H1 (cell line): ENCODE results near the gene ZNF385D. TPM values are rescaled to one million over a fixed set of nuclear protein-coding genes. Genes with fewer than 3 reads are reported as not detected.

Source experiments
- CTCF ChIA-PET: fragments of 300-600 bp; sonication (Branson Sonifier 250); formaldehyde crosslinking; loops from one replicate; lab custom pipeline; 2021; ENCODE audit not compliant: partially characterized antibody; lab: Charles Lee
- POLR2A ChIA-PET: fragments of 300-600 bp; sonication (Branson Sonifier 250); formaldehyde crosslinking; loops from one replicate; lab custom pipeline; 2021; ENCODE audit warnings: inconsistent platforms; ENCODE audit not compliant: partially characterized antibody; lab: Charles Lee
- DNase-seq, 2 experiments: peaks; one replicate each; pipeline versions ENCODE4 v3.0.0 to v3.0.0-alpha.2; 2010 to 2022; ENCODE audit warnings: low spot score in 2 of 2, low read depth in 1 of 2, mixed read lengths in 1 of 2
- FAIRE-seq: peaks from 2 replicates; lab custom pipeline; 2011; peaks lifted over from hg19 to GRCh38; lab: Jason Lieb, UNC
- H2AFZ ChIP-seq: 2 replicates; pipeline ENCODE4 v1.8.1; 2012; ENCODE audit warnings: low read length, inconsistent platforms
- H2AK5ac ChIP-seq: 2 replicates; pipeline ENCODE4 v1.6.1; 2013; ENCODE audit warnings: low read depth, low read length
- H2BK120ac ChIP-seq: replicated peaks from 2 replicates; pipeline ENCODE3; 2013; ENCODE audit warnings: low read depth, low read length, inconsistent platforms
- H2BK12ac ChIP-seq: 2 replicates; pipeline ENCODE4 v1.6.1; 2013; ENCODE audit warnings: low read depth, low read length
- H2BK15ac ChIP-seq: 2 replicates; pipeline ENCODE4 v1.6.1; 2013; ENCODE audit warnings: low read length
- H2BK20ac ChIP-seq: 2 replicates; pipeline ENCODE4 v1.6.1; 2013; ENCODE audit warnings: low read length
- H2BK5ac ChIP-seq: 2 replicates; pipeline ENCODE4 v1.6.1; 2013; ENCODE audit warnings: low read depth, low read length
- H3K14ac ChIP-seq: 2 replicates; pipeline ENCODE4 v1.6.1; 2013; ENCODE audit warnings: inconsistent platforms; ENCODE audit not compliant: insufficient read length
- H3K18ac ChIP-seq: 2 replicates; pipeline ENCODE4 v1.6.1; 2013; ENCODE audit warnings: low read length; ENCODE audit errors: extremely low read depth
- H3K23ac ChIP-seq: 2 replicates; pipeline ENCODE4 v1.6.1; 2013; ENCODE audit warnings: inconsistent platforms; ENCODE audit not compliant: insufficient read length
- H3K23me2 ChIP-seq: 2 replicates; pipeline ENCODE4 v1.6.1; 2013; ENCODE audit warnings: low read depth, low read length
- H3K27ac ChIP-seq: 2 replicates; pipeline ENCODE4 v1.6.1; 2011; ENCODE audit warnings: low read depth, low read length, inconsistent platforms
- H3K27me3 ChIP-seq, 4 experiments: replicated peaks in 1 of 4; 1 replicate in 1 of 4; 2 replicates in 3 of 4; pipeline versions ENCODE4 v1.6.1 to v1.8.1; 2011 to 2013; ENCODE audit warnings: low read length in 3 of 4, mild to moderate bottlenecking in 3 of 4, inconsistent platforms in 2 of 4, mixed read lengths in 2 of 4, moderate library complexity in 1 of 4; ENCODE audit not compliant: control insufficient read depth in 3 of 4, insufficient read depth in 3 of 4; ENCODE audit errors: extremely low read depth in 1 of 4
- H3K36me3 ChIP-seq, 4 experiments: 2 replicates each; pipeline versions ENCODE4 v1.6.1 to v1.8.1; 2011 to 2013; ENCODE audit warnings: mild to moderate bottlenecking in 4 of 4, low read length in 3 of 4, moderate library complexity in 2 of 4, control low read depth in 1 of 4, inconsistent platforms in 1 of 4; ENCODE audit not compliant: insufficient read depth in 4 of 4, control insufficient read depth in 2 of 4
- H3K4ac ChIP-seq: replicated peaks from 2 replicates; pipeline ENCODE3; 2013; ENCODE audit warnings: low read length, low read depth, mixed read lengths, inconsistent platforms; ENCODE audit not compliant: insufficient read length
- H3K4me1 ChIP-seq, 4 experiments: replicated peaks in 1 of 4; 1 replicate in 1 of 4; 2 replicates in 3 of 4; pipeline versions ENCODE4 v1.6.1 to v1.8.1; 2011 to 2013; ENCODE audit warnings: low read length in 3 of 4, inconsistent platforms in 2 of 4, mixed read lengths in 1 of 4; ENCODE audit not compliant: insufficient read depth in 4 of 4, control insufficient read depth in 3 of 4
- H3K4me2 ChIP-seq, 2 experiments: 2 replicates each; pipeline versions ENCODE4 v1.6.1 to v1.8.1; 2011 to 2013; ENCODE audit warnings: low read depth in 2 of 2, low read length in 2 of 2, control low read depth in 1 of 2, inconsistent platforms in 1 of 2, mild to moderate bottlenecking in 1 of 2; ENCODE audit not compliant: insufficient read depth in 1 of 2
- H3K4me3 ChIP-seq, 4 experiments: fragments of 200-600, 300-600 bp in 1 of 4; sonication (generic), shearing (Covaris generic), sonication (Bioruptor Twin) in 1 of 4; 2 replicates each; pipeline versions ENCODE4 v1.5.1 to v1.8.1; 2011 to 2016; ENCODE audit warnings: low read length in 4 of 4, low read depth in 3 of 4, control low read depth in 2 of 4, inconsistent platforms in 2 of 4, mild to moderate bottlenecking in 2 of 4, mixed read lengths in 1 of 4, moderate library complexity in 1 of 4; ENCODE audit not compliant: insufficient read depth in 2 of 4; ENCODE audit errors: extremely low read depth in 1 of 4
- H3K56ac ChIP-seq: replicated peaks from 2 replicates; pipeline ENCODE3; 2013; ENCODE audit warnings: low read depth, mild to moderate bottlenecking, mixed read lengths, low read length, inconsistent platforms; ENCODE audit not compliant: insufficient read length
- H3K79me1 ChIP-seq: 2 replicates; pipeline ENCODE4 v1.6.1; 2013; ENCODE audit warnings: low read depth, low read length, control low read depth
- H3K79me2 ChIP-seq, 2 experiments: 2 replicates each; pipeline versions ENCODE4 v1.6.1 to v1.8.1; 2012 to 2013; ENCODE audit warnings: low read length in 2 of 2, mild to moderate bottlenecking in 2 of 2, inconsistent platforms in 1 of 2; ENCODE audit not compliant: insufficient read depth in 2 of 2, control insufficient read depth in 1 of 2
- H3K9ac ChIP-seq, 4 experiments: replicated peaks in 1 of 4; 1 replicate in 1 of 4; 2 replicates in 3 of 4; pipeline versions ENCODE4 v1.6.1 to v1.8.1; 2011 to 2013; ENCODE audit warnings: low read depth in 3 of 4, low read length in 3 of 4, control low read depth in 2 of 4, mild to moderate bottlenecking in 2 of 4, moderate library complexity in 2 of 4, inconsistent platforms in 1 of 4; ENCODE audit errors: extremely low read depth in 1 of 4
- H3K9me3 ChIP-seq, 2 experiments: 2 replicates each; pipeline versions ENCODE4 v1.6.1 to v1.8.1; 2012 to 2013; ENCODE audit warnings: mild to moderate bottlenecking in 2 of 2, moderate library complexity in 2 of 2, control low read depth in 1 of 2, inconsistent platforms in 1 of 2, low read depth in 1 of 2, low read length in 1 of 2, mixed read lengths in 1 of 2; ENCODE audit not compliant: insufficient read depth in 2 of 2
- H4K20me1 ChIP-seq, 2 experiments: replicated peaks in 1 of 2; 2 replicates each; pipeline versions ENCODE3 to v1.8.1; 2011 to 2013; ENCODE audit warnings: inconsistent platforms in 2 of 2, low read length in 2 of 2, mild to moderate bottlenecking in 1 of 2; ENCODE audit not compliant: insufficient read depth in 2 of 2, control insufficient read depth in 1 of 2
- H4K5ac ChIP-seq: 2 replicates; pipeline ENCODE4 v1.6.1; 2013; ENCODE audit warnings: low read length, low read depth, mixed read lengths, inconsistent platforms; ENCODE audit not compliant: insufficient read length
- H4K8ac ChIP-seq: 2 replicates; pipeline ENCODE4 v1.8.0; 2013; ENCODE audit warnings: mild to moderate bottlenecking, moderate library complexity, low read length, inconsistent platforms; ENCODE audit not compliant: insufficient read depth; ENCODE audit errors: extremely low read depth
- H4K91ac ChIP-seq: replicated peaks from 2 replicates; pipeline ENCODE3; 2013; ENCODE audit warnings: low read length, mixed read lengths, inconsistent platforms; ENCODE audit not compliant: insufficient read length
- RFX5 ChIP-seq: IDR thresholded peaks from 2 replicates; pipeline ENCODE4 v1.6.1; 2011; ENCODE audit warnings: low read depth, low read length, improper control_type of control experiment, borderline replicate concordance
- polyA plus RNA-seq, 7 experiments: library from polyadenylated mRNA; depleted of rRNA in 3 of 7; stranded (reverse) in 5 of 7; unstranded in 2 of 7; fragments of >200 nt in 5 of 7; fragments of 200-250 nt in 2 of 7; gene quantifications; 1 replicate in 5 of 7; 2 replicates in 1 of 7; 4 replicates in 1 of 7; pipeline versions ENCODE4 v1.2.1 to v1.2.3, GENCODE V29; 2011 to 2013; ENCODE audit warnings: missing spikeins in 2 of 7, mixed read lengths in 2 of 7
- total RNA-seq: library from RNA; stranded (reverse); fragmentation: NEBNext Ultra II Directional; extraction: Animal tissue kit (Norgen Biotek cat#: 25700); gene quantifications from 2 replicates; pipeline ENCODE4 v1.2.1, GENCODE V29; 2021
- TF ChIP-seq, protein P1 (sequence below): fragments of 300-600 bp; sonication (generic); IDR thresholded peaks from 2 replicates; pipeline ENCODE4 v1.7.1; 2012; ENCODE audit warnings: low read length, moderate library complexity, mild to moderate bottlenecking, inconsistent platforms; ENCODE audit not compliant: insufficient replicate concordance

ZNF385D gene
- total and polyA plus RNA-seq, 2 of the 8 experiments (the other 6 are each of a cell fraction or from before 2014, with no cell fraction given) = 5.9 to 10.8 TPM

GRCh38 chr3:21562243-21562642 is 188.8 kb downstream of the ZNF385D start:
- H3K23me2 ChIP-seq = no peaks in the 10 kb centered on the region
- TF ChIP-seq RFX5 = no peak
- TF ChIP-seq, protein P1, sequence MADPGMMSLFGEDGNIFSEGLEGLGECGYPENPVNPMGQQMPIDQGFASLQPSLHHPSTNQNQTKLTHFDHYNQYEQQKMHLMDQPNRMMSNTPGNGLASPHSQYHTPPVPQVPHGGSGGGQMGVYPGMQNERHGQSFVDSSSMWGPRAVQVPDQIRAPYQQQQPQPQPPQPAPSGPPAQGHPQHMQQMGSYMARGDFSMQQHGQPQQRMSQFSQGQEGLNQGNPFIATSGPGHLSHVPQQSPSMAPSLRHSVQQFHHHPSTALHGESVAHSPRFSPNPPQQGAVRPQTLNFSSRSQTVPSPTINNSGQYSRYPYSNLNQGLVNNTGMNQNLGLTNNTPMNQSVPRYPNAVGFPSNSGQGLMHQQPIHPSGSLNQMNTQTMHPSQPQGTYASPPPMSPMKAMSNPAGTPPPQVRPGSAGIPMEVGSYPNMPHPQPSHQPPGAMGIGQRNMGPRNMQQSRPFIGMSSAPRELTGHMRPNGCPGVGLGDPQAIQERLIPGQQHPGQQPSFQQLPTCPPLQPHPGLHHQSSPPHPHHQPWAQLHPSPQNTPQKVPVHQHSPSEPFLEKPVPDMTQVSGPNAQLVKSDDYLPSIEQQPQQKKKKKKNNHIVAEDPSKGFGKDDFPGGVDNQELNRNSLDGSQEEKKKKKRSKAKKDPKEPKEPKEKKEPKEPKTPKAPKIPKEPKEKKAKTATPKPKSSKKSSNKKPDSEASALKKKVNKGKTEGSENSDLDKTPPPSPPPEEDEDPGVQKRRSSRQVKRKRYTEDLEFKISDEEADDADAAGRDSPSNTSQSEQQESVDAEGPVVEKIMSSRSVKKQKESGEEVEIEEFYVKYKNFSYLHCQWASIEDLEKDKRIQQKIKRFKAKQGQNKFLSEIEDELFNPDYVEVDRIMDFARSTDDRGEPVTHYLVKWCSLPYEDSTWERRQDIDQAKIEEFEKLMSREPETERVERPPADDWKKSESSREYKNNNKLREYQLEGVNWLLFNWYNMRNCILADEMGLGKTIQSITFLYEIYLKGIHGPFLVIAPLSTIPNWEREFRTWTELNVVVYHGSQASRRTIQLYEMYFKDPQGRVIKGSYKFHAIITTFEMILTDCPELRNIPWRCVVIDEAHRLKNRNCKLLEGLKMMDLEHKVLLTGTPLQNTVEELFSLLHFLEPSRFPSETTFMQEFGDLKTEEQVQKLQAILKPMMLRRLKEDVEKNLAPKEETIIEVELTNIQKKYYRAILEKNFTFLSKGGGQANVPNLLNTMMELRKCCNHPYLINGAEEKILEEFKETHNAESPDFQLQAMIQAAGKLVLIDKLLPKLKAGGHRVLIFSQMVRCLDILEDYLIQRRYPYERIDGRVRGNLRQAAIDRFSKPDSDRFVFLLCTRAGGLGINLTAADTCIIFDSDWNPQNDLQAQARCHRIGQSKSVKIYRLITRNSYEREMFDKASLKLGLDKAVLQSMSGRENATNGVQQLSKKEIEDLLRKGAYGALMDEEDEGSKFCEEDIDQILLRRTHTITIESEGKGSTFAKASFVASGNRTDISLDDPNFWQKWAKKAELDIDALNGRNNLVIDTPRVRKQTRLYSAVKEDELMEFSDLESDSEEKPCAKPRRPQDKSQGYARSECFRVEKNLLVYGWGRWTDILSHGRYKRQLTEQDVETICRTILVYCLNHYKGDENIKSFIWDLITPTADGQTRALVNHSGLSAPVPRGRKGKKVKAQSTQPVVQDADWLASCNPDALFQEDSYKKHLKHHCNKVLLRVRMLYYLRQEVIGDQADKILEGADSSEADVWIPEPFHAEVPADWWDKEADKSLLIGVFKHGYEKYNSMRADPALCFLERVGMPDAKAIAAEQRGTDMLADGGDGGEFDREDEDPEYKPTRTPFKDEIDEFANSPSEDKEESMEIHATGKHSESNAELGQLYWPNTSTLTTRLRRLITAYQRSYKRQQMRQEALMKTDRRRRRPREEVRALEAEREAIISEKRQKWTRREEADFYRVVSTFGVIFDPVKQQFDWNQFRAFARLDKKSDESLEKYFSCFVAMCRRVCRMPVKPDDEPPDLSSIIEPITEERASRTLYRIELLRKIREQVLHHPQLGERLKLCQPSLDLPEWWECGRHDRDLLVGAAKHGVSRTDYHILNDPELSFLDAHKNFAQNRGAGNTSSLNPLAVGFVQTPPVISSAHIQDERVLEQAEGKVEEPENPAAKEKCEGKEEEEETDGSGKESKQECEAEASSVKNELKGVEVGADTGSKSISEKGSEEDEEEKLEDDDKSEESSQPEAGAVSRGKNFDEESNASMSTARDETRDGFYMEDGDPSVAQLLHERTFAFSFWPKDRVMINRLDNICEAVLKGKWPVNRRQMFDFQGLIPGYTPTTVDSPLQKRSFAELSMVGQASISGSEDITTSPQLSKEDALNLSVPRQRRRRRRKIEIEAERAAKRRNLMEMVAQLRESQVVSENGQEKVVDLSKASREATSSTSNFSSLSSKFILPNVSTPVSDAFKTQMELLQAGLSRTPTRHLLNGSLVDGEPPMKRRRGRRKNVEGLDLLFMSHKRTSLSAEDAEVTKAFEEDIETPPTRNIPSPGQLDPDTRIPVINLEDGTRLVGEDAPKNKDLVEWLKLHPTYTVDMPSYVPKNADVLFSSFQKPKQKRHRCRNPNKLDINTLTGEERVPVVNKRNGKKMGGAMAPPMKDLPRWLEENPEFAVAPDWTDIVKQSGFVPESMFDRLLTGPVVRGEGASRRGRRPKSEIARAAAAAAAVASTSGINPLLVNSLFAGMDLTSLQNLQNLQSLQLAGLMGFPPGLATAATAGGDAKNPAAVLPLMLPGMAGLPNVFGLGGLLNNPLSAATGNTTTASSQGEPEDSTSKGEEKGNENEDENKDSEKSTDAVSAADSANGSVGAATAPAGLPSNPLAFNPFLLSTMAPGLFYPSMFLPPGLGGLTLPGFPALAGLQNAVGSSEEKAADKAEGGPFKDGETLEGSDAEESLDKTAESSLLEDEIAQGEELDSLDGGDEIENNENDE = no peak

More at GRCh38 chr3:21562243-21562642, 188.8 kb downstream of the ZNF385D start:
- Histone ChIP-seq H2BK5ac (no peak overlapping the region), H3K36me3 (no peaks in the 10 kb centered on the region), H4K5ac (no peak overlapping the region), H4K91ac (no peak overlapping the region), H4K20me1 (no peaks in the 10 kb centered on the region), H3K23ac (no peak overlapping the region), H4K8ac (no peak overlapping the region), H3K4me3 (no peak overlapping the region), H3K9me3 (no peaks in the 10 kb centered on the region; a peak in 1 of 4 replicates), H2BK120ac (no peak overlapping the region), H3K27ac (no peak overlapping the region), H3K4me1 (no peaks in the 10 kb centered on the region; a peak in 1 of 7 replicates), H2AFZ (no peak overlapping the region), H2BK20ac (no peak overlapping the region), H3K18ac (no peak overlapping the region), H3K79me2 (no peaks in the 10 kb centered on the region), H2BK15ac (no peak overlapping the region), H3K79me1 (no peaks in the 10 kb centered on the region), H2AK5ac (no peak overlapping the region), H3K27me3 (no peaks in the 10 kb centered on the region), H2BK12ac (no peak overlapping the region), H3K56ac (no peak overlapping the region), H3K4ac (no peak overlapping the region), H3K14ac (no peak overlapping the region), H3K4me2 (no peak overlapping the region), H3K9ac (no peak overlapping the region)
- DNase-seq = no peak
- FAIRE-seq = no peak
- CTCF ChIA-PET = no interaction called here
- POLR2A ChIA-PET = no interaction called here
